ENCODE results near the gene KRTAP10-7.
"Not testable (repeated sequence)": the region's sequence is repeated elsewhere in the genome, so short reads cannot be mapped to it uniquely, and the experiment has no call there.

Gene KRTAP10-7

GRCh38 chr21:44575307-44576024, 24.9 kb upstream of the KRTAP10-7 start:
- Histone ChIP-seq H3K27me3 (ENCODE audit: insufficient read depth, low read depth, severe bottlenecking) (no peaks in the 10 kb centered on the region), H3K4me3 (ENCODE audit: low read depth, low read length) (no peak overlapping the region), H3K9me3 (ENCODE audit: severe bottlenecking) (peaks cover 19% of the 10 kb centered on the region), H3K36me3 (no peaks in the 10 kb centered on the region), H3K27ac (no peak overlapping the region)
- no peak for DNase-seq
- no peak for TF ChIP-seq CTCF (IDR thresholded peaks at IDR 0.05; ENCODE audit: low read depth, low read length)

GRCh38 chr21:44576025-44576420, 24.4 kb upstream of the KRTAP10-7 start:
- H3K9me3 ChIP-seq (ENCODE audit: severe bottlenecking) = peaks cover 16% of the 10 kb centered on the region
- TF ChIP-seq CTCF (IDR thresholded peaks at IDR 0.05; ENCODE audit: low read depth, low read length) = no peak
- H3K27ac ChIP-seq = no peak overlapping the region
- no peak for DNase-seq
- H3K36me3 ChIP-seq = no peaks in the 10 kb centered on the region
- H3K27me3 ChIP-seq (ENCODE audit: insufficient read depth, low read depth, severe bottlenecking) = no peaks in the 10 kb centered on the region
- no peak overlapping the region for H3K4me3 ChIP-seq (ENCODE audit: low read depth, low read length)

- Histone ChIP-seq H3K27me3 (ENCODE audit: insufficient read depth, low read depth, severe bottlenecking) (no peaks in the 10 kb centered on the region), H3K27ac (no peak overlapping the region), H3K36me3 (no peaks in the 10 kb centered on the region), H3K4me3 (ENCODE audit: low read depth, low read length) (no peak overlapping the region), H3K9me3 (ENCODE audit: severe bottlenecking) (peaks cover 17% of the 10 kb centered on the region)
- DNase-seq = no peak
- no peak for TF ChIP-seq CTCF (IDR thresholded peaks at IDR 0.05; ENCODE audit: low read depth, low read length)
Measured at GRCh38 chr21:44578371-44579055, 21.9 kb upstream of the KRTAP10-7 start.

- no peaks in the 10 kb centered on the region for H3K36me3 ChIP-seq
- H3K27ac ChIP-seq = no peak overlapping the region
- H3K27me3 ChIP-seq (ENCODE audit: insufficient read depth, low read depth, severe bottlenecking) = no peaks in the 10 kb centered on the region
- DNase-seq = no peak
- peaks cover 17% of the 10 kb centered on the region for H3K9me3 ChIP-seq (ENCODE audit: severe bottlenecking)
- no peak for TF ChIP-seq CTCF (IDR thresholded peaks at IDR 0.05; ENCODE audit: low read depth, low read length)
- H3K4me3 ChIP-seq (ENCODE audit: low read depth, low read length) = no peak overlapping the region
Measured at GRCh38 chr21:44579056-44579832, 21.2 kb upstream of the KRTAP10-7 start.

DNA sequence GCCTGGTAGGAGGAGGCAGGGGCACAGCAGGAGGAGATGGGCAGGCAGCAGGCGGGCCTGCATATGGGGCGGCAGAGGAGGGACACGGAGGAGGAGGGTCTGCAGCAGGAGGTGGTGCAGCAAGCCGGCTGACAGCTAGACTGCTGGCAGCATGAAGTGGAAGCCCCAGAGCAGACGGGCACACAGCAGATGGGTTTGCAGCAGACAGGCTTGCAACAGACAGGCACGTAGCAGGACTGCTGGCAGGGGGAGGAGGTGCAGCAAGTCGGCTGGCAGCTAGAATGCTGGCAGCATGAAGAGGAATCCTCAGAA, 20.6 kb upstream of the KRTAP10-7 start:
- Histone ChIP-seq H3K36me3 (no peaks in the 10 kb centered on the region), H3K4me3 (ENCODE audit: low read depth, low read length) (no peak overlapping the region), H3K27ac (no peak overlapping the region), H3K27me3 (ENCODE audit: insufficient read depth, low read depth, severe bottlenecking) (no peaks in the 10 kb centered on the region), H3K9me3 (ENCODE audit: severe bottlenecking) (peaks cover 17% of the 10 kb centered on the region)
- no peak for DNase-seq
- no peak for TF ChIP-seq CTCF (IDR thresholded peaks at IDR 0.05; ENCODE audit: low read depth, low read length)

DNA sequence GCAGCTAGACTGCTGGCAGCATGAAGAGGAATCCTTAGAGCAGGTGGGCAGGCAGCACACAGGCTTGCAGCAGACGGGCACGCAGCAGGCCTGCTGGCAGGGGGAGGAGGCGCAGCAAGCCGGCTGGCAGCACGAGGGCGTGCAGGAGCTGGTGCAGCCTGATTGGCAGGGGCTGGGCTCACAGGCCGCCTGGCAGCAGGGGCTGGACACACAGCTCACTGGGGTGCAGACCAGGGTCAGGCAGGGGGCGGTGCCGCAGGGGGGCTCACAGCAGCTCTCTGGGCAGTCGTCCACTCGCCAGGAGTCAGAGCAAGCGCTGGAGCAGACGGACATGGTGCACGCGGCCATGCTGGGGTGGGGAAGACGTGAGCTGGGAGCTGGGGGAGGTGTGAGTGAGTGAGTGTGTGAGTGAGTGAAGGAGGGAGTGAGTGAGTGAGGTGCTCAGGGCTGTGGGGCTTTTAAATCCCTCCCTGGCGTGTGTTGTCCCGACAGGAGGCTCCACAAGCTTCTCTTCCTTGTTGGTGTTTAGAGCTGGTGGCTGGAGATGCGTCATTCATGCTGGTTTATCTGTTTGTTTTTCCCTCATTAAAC, 20.1 kb upstream of the KRTAP10-7 start, which contains the start of gene KRTAP10-5:
TSS of gene KRTAP10-5 (minus strand) at position 374 of the 591 bp plus-strand sequence. CDS start at position 348, 26 bp downstream.
- H3K9me3 ChIP-seq (ENCODE audit: severe bottlenecking) = peaks cover 17% of the 10 kb centered on the region
- H3K4me3 ChIP-seq (ENCODE audit: low read depth, low read length); H3K27ac ChIP-seq; DNase-seq; H3K27me3 ChIP-seq (ENCODE audit: insufficient read depth, low read depth, severe bottlenecking); H3K36me3 ChIP-seq: not testable (repeated sequence)
